SIG-M5 treated with dmso at 0.1 percent for 504 hours (cell line): ENCODE results near the gene NUDT17.

Experiments used
- DNase-seq: peaks from one replicate; lab custom pipeline; 2025; ENCODE audit not compliant: unreplicated experiment; lab: John Stamatoyannopoulos, UW

The NUDT17 gene

GRCh38 chr1:145846201-145846612, 777 bp downstream of the NUDT17 start:
- peak; percentile 66 for DNase-seq

GRCh38 chr1:145847827-145848226, 2.4 kb downstream of the NUDT17 start:
- DNase-seq, result no peak

GRCh38 chr1:145849356-145850160, 4.1 kb downstream of the NUDT17 start:
- no peak for DNase-seq

GRCh38 chr1:145855426-145855948, 10.1 kb downstream of the NUDT17 start:
- DNase-seq, result no peak

GRCh38 chr1:145857170-145857569, 11.7 kb downstream of the NUDT17 start:
- no peak for DNase-seq

- peak; percentile 65 for DNase-seq
Observed at GRCh38 chr1:145858238-145858900, 12.9 kb downstream of the NUDT17 start.

- peak; percentile 97 for DNase-seq
Observed at GRCh38 chr1:145858901-145859490, 13.6 kb downstream of the NUDT17 start, which contains the start of gene PIAS3. PIAS3 (minus strand) TSS chr1:145859081; CDS start chr1:145858990, 91 bp downstream.

GRCh38 chr1:145859491-145860023, 14.1 kb downstream of the NUDT17 start:
- DNase-seq, result peak; percentile 92

GRCh38 chr1:145863282-145864018, 18.0 kb downstream of the NUDT17 start:
- no peak for DNase-seq

- no peak for DNase-seq
Observed at GRCh38 chr1:145868232-145868631, 22.8 kb downstream of the NUDT17 start.

GRCh38 chr1:145871994-145872924, 26.8 kb downstream of the NUDT17 start:
- no peak for DNase-seq

- DNase-seq, result no peak
Observed at GRCh38 chr1:145874646-145875045, 29.2 kb downstream of the NUDT17 start.

GRCh38 chr1:145877923-145878486, 32.6 kb downstream of the NUDT17 start:
- peak; percentile 52 for DNase-seq

- peak; percentile 34 for DNase-seq
Observed at GRCh38 chr1:145878724-145879123, 33.3 kb downstream of the NUDT17 start.

- peak; percentile 59 for DNase-seq
Observed at GRCh38 chr1:145879775-145880174, 34.3 kb downstream of the NUDT17 start.

GRCh38 chr1:145884675-145885074, 39.2 kb downstream of the NUDT17 start:
- no peak for DNase-seq

- DNase-seq, result peak; percentile 79
Observed at GRCh38 chr1:145885738-145886287, 40.4 kb downstream of the NUDT17 start, which contains the start of gene ANKRD35. ANKRD35 (minus strand) TSS chr1:145885866; CDS start chr1:145885758, 108 bp downstream.

GRCh38 chr1:145886390-145886789, 41.0 kb downstream of the NUDT17 start:
- DNase-seq, result no peak

GRCh38 chr1:145886816-145887215, 41.4 kb downstream of the NUDT17 start:
- no peak for DNase-seq
